ENCODE measurements around the gene GDPD5.

GDPD5 gene

GRCh38 chr11:75445315-75445953, 80.3 kb downstream of the GDPD5 start:
- no peak for DNase-seq (ENCODE audit: low read depth, low spot score)

- no peak for DNase-seq (ENCODE audit: low read depth, low spot score)
Measured at GRCh38 chr11:75443043-75443442, 82.7 kb downstream of the GDPD5 start.

GRCh38 chr11:75442161-75442885, 83.4 kb downstream of the GDPD5 start:
- no peak for DNase-seq (ENCODE audit: low read depth, low spot score)

GRCh38 chr11:75441804-75442132, 84.0 kb downstream of the GDPD5 start:
- no peak for DNase-seq (ENCODE audit: low read depth, low spot score)

- DNase-seq (ENCODE audit: low read depth, low spot score): no peak
Measured at GRCh38 chr11:75440960-75441803, 84.6 kb downstream of the GDPD5 start.

GRCh38 chr11:75439495-75440120, 86.1 kb downstream of the GDPD5 start:
- no peak for DNase-seq (ENCODE audit: low read depth, low spot score)

- DNase-seq (ENCODE audit: low read depth, low spot score): no peak
Measured at GRCh38 chr11:75439026-75439425, 86.7 kb downstream of the GDPD5 start.

GRCh38 chr11:75437966-75438659, 87.6 kb downstream of the GDPD5 start:
- DNase-seq (ENCODE audit: low read depth, low spot score): no peak

- DNase-seq (ENCODE audit: low read depth, low spot score): no peak
Measured at GRCh38 chr11:75436806-75437205, 88.9 kb downstream of the GDPD5 start.

- DNase-seq (ENCODE audit: low read depth, low spot score): no peak
Measured at GRCh38 chr11:75435571-75435925, 90.2 kb downstream of the GDPD5 start.

- DNase-seq (ENCODE audit: low read depth, low spot score): no peak
Measured at GRCh38 chr11:75434886-75435570, 90.7 kb downstream of the GDPD5 start.

GRCh38 chr11:75434051-75434450, 91.7 kb downstream of the GDPD5 start:
- DNase-seq (ENCODE audit: low read depth, low spot score): no peak

GRCh38 chr11:75433443-75433842, 92.3 kb downstream of the GDPD5 start:
- DNase-seq (ENCODE audit: low read depth, low spot score): no peak

GRCh38 chr11:75432911-75433321, 92.8 kb downstream of the GDPD5 start, which contains the start of gene KLHL35:
TSS of gene KLHL35 (minus strand) at chr11:75433203. CDS start at chr11:75430629, 2,574 bp downstream.
- no peak for DNase-seq (ENCODE audit: low read depth, low spot score)

- no peak for DNase-seq (ENCODE audit: low read depth, low spot score)
Measured at GRCh38 chr11:75431533-75432525, 93.9 kb downstream of the GDPD5 start.

GRCh38 chr11:75430714-75431532, 94.8 kb downstream of the GDPD5 start:
- DNase-seq (ENCODE audit: low read depth, low spot score): no peak

- no peak for DNase-seq (ENCODE audit: low read depth, low spot score)
Measured at GRCh38 chr11:75429902-75430713, 95.6 kb downstream of the GDPD5 start.

- DNase-seq (ENCODE audit: low read depth, low spot score): no peak
Measured at GRCh38 chr11:75429641-75429901, 96.2 kb downstream of the GDPD5 start.
